Measurements from ENCODE around the gene FH.
A peak's percentile ranks its signal among the peaks of the same experiment; 100 is the strongest.

Gene FH
- 20.3 to 45.4 reads per million in 2 donors for total RNA-seq

DNA sequence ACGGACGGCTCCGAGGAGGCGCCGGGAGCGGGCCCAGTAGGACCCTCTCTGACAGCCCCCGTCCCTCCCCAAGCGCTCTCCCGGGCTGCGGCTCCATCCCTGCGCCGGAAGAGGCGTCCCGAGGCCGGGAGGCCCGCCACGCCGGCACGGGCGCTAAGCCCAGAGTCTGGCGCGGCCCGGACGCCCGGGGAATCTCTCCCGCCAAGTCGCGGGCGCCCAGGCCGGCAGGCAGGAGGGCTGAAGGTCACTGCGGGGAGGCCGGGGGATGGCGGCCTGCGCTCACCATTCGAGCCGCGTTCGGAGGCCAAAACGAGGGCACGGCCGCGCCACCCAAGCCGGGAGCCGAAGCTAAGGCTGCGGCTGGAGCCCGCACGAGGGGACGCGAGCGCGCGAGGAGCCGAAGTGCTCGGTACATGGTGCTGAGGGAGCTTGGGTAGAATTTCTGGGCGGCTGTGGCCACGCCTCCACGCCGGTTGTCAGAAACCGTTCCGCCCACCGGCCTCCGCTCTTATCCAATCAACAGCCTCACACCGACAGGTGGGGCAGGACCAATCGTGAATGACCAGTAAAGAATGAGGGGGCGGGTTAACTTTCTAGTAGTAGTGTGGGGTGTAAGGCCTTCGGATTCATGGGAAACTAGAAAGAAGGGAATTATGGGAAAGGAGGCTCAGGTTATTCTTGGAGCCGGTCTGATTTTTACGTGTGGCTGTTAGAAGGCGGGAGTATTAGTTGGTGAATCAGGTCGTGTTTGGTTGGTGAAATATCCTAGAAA is at the start of gene FH:
Gene FH (minus strand): TSS at position 448 of the 772 bp plus-strand sequence. CDS start 33 bp downstream, at position 415.
- peak; percentile 83 for DNase-seq

DNA sequence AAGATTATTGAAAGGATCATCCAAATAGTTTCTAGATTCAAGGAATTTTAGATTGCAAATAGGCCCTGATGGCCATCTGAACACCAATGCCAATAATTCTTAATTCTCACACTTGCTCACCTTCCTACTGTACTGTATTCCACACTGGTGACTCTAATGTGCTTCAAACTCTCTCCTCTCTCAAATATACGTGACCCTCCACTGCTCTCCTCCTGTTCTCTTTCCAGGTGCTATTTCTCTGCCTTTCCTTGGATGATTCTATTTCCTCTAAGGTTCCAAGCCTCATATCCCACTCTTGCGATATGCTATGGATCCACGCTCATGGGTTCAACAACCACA is 41.3 kb upstream of the FH start:
- no peak for DNase-seq

DNA sequence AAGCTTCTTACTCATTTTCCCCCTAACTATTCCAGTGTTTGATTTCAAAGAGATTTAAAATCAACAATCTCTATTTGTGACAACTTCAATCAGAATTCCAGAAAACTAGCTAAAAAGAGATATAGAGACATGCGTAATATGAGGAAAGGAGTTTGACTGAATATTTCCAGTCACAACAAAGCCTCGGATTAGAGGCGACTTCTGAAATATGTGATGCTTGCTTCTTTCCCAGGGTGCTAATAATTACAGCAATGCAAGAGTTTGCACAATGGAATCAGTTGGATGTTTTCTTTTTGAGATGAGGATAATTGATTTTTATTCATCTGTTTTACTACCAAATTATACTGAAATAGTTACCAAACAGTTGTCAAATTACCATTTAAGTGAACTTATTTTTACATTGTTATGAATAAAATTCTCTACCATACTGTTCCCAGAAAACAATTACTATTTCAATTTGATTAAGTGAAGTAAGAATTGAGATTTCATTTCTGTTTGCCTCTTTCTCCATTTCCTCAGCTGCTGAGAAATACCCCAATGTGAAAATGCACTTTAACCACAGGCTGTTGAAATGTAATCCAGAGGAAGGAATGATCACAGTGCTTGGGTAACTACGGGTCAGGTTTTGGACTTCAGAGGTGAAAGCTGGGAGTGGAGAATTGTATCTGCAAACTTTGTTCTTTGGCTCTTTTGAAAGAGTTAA is 40.7 kb upstream of the FH start:
- no peak for DNase-seq

DNA sequence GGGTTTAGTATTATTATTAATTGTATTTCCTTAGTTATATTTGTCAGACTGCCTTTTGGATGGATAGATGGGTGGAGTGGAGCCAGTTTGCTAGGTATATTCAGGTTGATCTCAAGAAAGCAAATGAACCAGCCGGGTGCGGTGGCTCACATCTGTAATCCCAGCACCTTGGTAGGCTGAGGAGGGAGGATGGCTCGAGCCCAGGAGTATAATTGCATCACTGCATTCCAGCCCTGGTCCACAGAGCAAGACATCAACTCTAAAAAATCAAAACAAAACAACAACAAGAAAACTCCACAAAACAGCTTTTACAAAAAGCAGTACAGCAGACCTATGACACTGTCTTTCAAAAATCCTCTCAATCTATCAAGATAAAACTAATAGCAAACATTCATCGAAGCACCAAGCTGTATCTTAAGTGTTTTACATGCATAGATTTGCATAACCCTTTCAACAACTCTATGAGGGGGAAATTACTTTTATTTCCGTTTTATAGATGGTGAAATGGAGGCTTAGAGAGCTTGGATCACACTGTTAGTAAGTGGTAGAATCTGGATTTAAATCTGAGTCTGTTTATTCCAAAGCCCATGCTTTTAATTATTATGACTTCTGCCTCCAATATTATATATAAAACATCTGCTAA is 38.1 kb upstream of the FH start:
- no peak for DNase-seq

DNA sequence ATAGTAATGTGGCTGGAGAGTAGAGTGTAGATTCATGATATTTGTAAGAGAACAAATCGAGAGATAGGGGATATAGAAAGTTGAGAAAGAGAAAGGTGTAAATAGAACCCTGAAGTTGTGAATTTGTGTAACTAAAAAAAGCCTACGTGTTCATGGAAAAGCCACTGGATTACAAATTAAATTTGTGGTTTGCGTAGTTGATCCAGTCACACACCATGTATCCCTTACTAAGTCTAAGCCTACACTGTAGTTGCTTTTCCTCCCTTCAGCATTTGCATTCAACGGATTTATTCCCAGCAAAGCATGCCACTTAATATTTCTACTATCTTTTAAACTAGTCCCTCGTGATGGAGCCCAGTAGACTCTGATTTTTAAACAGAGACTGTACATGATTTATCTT is 37.5 kb upstream of the FH start:
- no peak for DNase-seq

DNA sequence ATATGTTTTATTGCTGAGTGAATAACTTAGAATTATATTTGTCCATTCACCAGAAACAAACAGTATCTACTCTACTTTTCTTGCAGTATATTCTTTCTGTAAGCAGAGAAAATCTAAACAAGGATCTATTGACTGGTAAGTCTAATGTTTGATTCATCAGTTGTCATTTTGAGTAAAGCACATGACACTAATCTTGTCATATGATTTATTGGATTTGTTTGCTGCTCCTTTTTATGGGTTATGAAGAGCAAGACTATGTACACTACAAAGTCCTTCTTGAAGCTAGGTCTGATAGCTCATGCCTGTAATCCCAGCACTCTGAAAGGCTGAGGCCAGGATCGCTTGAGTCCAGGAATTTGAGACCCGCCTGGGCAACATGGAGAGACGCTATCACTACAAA is 36.0 kb upstream of the FH start:
- no peak for DNase-seq

DNA sequence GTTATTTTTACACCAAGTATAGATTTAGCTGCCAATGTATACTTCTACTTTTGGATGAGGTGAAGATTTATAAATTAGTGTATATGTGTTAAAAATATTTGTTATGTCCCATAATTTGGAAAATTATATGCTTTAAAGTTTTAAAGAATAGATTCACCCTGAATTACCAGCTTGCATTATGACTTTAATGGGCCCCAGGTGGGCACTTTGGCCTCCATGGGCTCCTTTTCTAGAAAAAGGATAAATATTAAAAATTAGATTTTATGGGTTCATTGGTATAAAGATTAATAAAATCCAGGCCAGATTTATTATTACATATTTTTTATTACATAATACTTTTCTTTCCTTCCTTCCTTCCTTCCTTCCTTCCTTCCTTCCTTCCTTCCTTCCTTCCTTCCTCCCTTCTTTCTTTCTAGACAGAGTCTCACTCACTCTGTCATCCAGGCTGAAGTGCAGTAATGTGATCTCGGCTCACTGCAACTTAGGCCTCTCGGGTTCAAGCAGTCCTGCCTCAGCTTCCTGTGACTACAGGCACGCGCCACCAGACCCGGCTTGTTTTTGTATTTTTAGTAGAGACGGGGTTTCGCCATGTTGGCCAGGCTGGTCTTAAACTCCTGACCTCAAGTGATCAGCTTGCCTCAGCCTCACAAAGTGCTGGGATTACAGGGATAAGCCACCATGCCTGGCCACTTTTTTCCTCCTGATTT is 34.5 kb upstream of the FH start:
- DNase-seq: no peak

DNA sequence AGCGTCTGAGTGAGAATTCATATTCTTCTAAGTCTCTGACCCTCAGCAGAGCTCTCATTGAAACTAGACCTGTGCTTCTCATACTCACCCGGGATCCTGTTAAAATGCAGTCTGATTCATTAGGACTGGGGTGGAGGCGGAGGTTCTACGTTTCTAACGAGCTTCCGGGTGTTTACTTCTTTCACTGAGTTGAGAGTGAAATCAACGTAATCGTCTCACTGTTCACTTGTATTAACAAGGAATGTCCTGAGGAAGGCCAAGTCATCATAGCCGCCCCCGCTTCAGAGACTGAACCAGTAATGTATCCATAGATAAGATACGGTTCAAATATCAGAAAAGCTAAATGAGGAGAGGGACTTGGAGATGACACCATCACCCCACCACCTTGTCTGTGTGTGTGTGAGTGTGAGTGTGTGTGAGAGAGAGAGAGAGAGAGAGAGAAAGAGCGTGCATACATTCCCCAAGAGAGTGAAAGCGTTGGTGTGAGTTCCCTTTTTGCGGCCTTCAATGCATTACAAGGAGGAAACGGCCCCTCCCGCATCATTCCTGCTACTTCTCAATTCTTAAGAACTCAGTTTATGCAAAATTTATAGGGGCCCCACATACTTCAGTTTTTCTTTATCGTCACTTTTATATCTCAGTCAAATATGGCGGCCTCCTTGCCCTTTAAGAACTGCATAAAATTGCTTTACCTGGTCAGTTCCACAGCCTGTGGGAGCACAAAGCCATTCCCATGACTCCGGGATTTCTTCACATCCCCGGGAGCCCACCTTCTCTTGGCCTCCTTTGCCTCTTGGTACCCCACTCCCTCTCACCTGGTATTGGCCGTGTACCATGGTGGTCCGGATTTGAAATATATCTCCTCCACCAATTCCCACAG is 32.4 kb upstream of the FH start:
- DNase-seq: no peak

DNA sequence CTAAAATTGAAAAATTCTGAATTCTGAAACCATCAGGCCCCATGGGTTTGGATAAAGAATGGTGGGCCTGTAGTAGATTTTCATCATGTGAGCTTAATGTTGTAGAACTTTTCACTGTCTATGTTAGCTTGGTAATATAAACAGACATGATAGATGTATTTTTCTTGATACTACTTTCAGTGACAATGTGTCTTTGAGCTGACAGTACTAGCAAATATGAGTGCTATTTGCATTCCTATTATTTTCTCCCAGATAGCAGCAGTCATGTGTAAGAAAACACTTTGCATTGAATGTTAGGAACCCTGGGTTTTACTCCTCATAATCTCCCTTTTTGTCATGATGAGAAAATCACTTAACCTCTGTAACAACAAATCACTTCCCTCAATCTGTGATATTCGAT is 30.8 kb upstream of the FH start:
- DNase-seq: no peak

DNA sequence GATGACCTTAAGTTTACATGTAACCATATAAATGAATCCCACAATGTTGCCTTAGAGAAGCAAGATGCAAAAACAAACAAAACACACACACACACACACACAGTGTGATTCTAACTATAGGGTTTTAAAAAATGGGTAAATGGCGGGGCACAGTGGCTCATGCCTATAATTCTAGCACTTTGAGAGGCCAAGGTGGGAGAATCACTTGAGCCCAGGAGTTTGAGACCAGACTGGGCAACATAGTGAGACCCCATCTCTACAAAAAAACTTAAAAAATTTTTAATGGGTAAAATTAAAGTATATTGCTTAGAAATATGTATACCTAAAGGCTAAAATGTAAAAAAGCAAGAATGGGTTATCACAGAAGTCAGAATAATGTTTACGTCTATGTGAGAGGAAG is 28.5 kb upstream of the FH start:
- DNase-seq: no peak

DNA sequence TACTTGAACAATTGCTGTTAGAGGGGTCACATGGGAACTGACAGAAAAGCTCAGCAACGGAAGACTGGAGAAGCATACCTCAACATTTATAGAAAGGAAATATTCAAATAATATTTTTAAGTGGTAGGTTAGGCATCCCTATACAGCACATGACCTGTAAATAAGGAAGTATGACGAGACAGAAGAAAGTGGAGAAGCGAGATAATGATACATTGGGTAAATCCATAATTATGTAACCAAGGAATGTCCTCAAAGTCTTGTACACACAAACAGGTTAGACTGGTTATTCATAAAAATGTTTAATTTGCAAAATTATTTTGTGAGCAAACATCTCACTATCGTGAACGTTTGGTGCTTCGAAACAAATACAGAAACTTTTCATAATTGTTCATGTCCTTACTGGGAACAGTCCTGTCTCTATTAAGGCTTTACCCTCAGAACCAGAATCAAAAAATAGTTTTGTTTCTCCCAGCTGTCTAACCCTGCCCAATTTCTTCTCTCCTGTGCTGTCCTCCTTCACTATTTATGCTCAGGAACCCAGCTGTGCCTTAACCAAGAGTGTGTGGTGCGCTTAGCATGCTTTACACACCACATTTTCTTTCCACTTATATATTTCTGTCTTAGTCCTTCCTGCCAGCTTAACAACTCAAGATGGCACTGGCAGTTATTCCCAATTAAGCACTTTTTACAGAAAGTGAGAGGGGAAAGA is 22.8 kb upstream of the FH start:
- no peak for DNase-seq

DNA sequence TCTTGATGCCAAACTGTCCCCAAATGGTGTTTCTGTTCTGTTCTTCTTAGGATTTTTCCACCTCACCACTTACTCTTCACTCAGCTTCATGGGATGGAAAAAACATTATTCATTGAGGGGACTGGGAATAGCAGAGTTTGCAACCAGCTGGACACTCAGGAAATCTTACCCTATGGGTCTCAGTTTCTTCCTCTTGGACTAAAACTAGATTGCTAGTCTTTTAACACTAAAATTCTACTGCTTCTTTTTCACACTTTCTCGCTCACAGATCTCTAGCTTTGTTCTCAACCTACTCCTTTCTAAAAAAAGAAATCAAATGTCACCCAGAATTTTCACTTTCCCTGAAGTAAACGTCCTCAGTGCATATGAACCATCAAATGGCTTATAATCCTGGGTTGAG is 17.4 kb upstream of the FH start:
- no peak for DNase-seq

DNA sequence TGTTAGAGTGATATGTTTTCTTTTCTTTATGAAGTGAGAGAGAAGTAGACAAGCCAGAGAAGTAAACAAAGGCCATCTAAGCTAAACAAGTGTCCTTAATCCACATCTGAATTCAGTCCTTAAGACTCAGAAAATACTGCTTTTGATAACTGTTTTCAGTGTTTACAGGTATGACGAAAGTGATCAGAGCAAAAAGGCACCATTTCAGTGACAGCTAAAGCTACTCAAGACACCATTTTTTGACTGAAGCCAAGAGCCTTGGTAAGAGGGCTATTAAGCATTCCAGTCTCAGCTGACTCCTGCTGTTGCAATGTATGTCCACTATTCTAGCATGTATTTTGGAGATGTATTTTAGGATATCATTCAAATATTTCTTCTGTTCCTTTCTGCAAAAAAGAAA is 16.7 kb upstream of the FH start:
- DNase-seq: no peak

DNA sequence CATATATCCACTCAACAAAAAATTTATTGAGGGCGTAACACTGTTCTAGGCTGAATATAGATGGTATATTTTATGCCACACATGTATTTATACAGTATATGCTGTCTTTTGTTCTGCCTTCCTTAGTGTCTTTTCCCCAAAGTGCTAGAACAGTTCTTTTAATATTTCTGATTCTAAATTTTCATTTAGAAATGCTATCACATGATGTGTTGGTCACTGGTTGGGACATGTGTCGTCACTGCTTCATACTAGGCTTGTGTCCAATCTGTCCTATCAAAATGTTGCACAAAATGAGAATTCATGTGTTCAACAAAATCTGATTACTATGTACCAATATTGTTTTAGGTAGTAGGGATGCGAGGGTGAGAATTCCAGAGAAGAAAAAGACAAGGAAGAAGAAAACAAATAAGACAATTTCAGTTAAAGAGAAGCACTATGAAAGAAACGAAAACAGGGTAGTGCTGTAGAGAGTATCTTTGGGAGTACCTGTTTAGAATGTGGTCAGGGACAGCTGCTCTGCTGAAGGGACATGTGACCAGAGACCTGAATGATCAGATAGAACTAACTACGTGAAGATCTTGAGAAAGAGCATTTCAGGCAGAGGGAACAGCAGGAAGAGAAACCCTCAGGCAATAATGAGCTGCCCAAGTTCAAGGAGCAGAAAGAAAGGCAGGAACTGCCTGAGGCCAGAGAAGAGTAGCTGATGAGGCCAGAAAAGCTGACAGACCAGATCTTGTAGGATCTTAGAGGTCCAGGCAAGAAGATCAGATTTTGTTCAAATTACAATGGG is 14.0 kb upstream of the FH start:
- DNase-seq: no peak

DNA sequence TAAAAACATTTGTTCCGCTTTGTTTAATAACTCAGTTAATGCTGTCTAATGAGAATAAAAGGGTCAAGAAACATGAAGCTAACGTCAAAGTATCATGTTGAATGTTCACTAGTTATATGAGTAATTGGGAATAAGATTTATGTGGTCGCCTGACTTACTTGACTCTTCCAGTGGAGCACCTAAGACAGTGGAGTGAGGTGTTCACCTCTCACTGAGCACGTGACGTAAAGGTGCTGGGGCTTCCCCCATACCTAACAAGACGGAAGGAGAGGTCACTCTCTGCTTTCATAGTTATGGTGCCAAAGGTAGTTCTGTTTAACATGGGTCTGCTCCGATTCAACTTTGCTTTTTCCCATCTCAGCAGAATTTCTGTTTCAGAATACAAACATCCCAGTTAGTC is 13.3 kb upstream of the FH start:
- no peak for DNase-seq

DNA sequence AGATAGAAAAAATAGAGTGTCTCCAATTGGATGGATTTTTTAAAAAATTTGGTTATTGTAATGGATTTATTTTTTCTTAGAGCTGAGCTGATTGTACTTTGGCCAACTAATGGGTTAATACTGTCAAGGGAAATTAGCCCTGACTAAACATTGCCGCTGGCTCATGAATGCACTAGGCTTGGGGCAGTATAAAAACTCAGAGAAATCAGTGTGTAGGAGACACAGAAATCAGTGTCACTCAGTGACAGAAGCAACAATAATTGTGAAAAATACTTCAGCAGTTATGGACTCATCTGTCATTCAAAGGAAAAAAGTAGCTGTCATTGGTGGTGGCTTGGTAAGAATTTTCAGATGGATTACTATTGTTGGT is 12.6 kb upstream of the FH start, which contains the start of gene KMO:
Gene KMO (plus strand): TSS at position 217 of the 370 bp plus-strand sequence. CDS start 67 bp downstream, at position 284.
- no peak for DNase-seq

DNA sequence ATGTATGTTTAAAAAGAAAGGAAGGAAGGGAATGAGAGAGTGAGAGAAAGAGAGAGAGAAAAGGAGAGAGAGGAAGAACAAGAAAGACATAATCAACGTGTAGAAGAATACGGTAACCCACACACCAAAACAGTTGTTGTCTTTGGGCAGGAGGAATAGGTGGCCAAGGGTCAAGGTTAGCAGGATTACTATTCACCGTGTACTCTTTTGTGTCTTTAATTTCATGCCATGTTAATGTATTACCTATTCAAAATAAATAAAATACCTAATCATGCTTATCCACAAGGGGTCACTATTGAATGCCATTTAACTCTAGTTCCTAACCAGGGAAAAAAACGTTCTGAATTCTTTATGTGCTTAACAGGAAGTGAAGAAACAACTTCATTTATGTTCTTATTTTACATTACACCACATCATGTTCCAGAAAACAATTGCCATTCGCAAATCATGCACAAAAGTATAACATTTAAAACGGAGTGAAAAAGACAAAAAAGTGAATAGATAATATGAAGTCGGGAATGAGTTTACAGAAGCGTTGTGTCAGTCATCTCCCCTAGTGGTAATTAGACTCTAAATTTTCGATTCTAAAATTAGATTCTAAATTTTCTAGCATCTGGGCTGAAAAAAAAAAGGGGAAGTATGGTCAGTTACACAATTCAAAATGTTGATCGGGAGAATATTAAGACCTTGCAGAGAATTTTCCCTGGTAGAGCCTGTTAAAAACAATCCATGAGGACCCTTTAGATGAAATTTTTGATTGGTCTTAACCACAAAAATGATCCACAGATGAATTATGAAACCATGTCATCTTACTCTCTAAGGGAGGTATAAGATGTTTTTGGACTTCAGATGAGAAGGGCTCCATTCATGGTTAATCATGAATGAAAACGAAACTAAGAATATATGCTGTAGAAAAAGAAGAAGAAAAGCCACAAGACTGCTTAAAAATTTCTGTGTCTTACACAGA is 11.9 kb upstream of the FH start:
- no peak for DNase-seq

DNA sequence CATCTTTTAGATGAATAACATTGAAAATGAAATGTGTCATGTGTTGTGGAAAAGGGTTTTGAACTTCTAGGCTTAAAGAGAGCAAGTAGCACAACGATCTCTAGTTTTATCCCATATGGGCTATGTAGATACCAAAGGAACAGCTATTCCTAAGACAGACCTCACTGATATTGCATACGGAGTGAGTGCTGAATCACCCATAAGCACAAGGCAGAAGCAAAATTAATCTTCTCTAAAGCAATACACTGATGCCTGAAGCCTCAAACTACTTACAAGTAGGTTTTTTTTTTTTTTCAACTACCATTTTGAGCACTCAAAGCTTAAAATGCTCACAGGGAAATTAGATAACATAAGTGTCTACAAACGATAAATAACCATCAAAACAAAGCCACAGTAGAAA is 7.6 kb upstream of the FH start:
- no peak for DNase-seq

DNA sequence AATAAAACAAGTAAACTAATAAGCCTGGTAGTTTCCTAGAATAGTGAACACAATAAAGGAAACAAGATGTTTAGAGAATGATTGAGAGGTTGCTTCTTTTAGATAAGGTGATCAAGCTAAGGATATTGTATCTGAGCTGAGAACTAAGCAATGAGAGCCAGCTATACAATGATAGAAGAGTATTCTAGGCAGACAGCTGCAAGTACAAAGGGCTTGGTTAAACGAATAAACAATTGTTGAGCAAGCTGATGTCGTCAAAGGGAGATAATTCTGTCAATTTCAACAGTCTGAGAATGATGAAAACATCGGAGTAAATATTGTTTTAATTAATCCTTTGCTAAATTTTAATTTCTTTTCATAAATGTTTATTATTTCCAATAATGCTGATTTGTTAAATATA is 5.5 kb upstream of the FH start:
- DNase-seq: no peak

DNA sequence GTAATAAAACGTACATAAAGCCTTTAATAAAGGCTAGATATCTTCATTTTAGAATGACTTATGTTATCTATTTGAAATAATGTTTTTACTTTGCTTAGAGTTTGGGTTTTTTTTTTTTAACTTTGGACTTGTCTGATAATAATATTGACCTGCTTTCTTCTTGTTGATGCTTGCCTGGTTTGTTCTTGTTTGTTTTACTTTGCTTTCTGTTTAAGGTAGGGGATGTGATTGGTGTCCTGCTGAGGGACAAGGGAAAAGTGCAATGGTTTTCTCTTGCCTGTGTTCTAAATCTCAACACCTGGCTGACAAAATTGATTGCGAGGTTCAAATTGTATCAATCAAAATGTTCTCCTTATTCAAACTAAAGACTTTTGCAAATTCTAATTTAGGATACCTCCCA is 2.2 kb upstream of the FH start:
- no peak for DNase-seq
